Fibroblast of gingiva (primary cell): ENCODE data around the gene PM20D1.
"Not testable (repeated sequence)": the region's sequence is repeated elsewhere in the genome, so short reads cannot be mapped to it uniquely, and the experiment has no call there.

Experiments
- DNase-seq: peaks from one replicate; pipeline ENCODE4 v3.0.0-alpha.2; 2011; ENCODE audit warnings: low read depth

PM20D1 gene

DNA sequence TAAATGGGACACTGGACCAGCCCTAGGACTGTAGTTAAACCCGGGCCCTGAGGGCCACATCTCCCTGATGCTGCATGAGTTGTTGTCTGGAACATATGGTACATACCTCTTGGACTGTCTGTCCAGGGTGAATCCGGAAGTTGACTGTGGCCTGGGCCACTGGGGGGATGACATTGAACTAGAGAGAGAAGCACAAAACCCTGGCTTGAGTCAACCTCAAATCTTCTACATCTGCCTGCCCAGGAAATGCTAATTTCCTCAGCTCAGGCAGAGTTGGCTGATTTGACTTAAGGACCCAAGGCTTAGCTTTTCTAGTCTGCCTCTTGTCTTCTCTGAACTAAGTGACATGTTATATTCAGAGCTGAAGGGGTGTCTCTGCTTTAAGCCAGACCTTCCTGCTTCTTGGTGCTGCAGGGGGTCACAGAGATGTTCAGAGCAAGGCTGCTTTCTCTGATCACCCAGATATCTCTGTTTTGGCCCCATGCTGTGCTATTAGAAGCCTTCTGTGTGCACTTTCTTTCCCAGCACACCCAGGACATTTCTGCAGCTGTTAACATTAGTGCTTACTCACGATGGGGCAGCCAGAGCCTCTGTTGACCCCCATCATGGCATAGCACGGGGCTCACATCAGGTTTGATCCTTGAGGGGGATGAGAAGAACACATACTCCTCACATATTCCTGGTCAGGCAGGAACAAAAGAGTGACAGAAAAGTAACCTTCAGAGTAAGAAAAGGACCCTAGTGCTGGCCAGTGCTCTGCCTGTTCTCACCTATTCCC is 9.6 kb downstream of the PM20D1 start:
- DNase-seq, result no peak

DNA sequence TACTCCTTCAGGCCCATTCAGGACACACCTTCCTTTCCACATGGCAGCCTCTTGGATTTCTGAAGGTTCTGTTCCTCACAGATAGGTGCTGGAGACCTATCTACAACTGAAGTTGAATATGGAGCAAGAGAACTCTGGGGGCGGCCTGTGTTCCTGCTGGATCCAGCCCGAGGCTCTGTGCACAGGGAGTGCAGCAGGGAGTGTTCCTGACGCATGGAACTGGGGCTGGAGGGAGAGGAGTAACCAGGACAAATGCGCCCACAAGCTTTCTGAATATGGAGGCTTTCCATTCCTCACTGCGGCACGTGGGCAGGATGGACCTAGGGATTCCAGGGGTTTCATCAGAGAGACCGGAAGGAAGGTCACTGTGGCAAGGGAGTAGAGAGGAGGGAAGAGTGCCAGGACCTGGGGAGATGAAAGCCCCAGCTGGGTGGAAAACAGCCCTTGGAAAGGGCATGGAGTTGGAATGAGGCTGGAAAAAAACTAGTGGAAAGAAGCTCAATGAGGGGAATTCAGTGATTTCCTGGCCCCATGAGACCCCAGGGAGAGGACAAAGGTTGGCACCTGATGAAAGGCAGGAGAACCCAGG is 12.5 kb downstream of the PM20D1 start:
- DNase-seq, result no peak

DNA sequence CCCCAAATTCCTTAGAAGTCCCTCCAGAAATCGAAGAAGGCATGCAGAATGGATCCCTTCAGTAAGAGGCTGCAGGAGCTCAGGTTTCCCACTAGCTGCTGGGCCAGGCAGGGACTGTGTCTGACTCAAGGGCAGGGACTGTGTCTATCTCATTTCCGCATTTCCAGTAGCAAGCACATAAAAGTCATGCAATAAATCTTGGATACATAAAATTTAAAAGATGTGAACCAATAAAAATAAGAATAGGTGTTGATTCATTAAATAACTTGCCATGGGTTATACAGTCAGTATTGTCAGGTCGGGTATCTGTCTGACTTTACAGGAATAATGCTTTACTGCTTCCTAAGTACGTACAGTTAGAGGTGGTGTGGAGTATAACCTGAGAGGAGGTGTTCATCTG is 15.2 kb downstream of the PM20D1 start:
- no peak for DNase-seq

DNA sequence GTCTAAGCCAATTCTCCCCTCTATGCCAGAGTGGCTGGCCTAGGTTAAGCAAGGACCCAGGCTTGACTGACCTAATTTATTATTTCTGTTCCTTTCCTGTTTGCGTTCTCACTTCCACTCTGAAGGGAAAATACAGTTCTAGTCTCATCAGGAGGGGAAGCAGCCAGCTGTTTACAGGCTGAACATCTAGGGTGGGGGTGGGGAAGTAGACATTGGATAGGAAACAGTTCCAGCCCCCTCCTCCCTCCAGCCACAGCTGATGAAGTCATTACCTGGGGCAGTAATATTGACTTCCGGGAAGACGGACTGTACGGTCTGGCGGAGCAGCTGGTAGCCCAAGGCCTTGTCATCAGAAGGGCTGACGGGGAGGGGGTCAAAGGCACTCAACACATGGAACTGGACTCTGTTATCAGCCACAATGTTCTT is 17.6 kb downstream of the PM20D1 start:
- DNase-seq, result no peak

DNA sequence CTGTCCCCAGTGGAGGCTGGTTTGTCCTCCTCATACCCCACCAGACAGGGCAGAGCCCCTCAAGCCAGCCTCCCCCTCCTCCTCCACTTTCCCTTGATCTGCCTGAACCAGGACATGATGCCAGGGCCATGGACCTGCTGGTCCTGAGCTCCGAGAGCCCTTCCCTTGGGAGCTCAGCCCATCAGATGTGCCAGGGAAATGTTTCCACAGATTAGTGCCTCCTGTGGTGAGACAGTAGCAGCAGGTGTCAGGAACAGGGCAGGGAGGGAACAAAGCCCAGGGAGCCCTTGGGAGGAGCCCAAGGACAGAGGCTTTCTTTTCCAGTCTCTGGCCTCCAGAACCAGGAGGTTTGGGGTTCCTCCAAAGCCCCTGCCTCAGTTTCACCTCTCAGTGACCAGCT is 22.3 kb downstream of the PM20D1 start:
- no peak for DNase-seq

DNA sequence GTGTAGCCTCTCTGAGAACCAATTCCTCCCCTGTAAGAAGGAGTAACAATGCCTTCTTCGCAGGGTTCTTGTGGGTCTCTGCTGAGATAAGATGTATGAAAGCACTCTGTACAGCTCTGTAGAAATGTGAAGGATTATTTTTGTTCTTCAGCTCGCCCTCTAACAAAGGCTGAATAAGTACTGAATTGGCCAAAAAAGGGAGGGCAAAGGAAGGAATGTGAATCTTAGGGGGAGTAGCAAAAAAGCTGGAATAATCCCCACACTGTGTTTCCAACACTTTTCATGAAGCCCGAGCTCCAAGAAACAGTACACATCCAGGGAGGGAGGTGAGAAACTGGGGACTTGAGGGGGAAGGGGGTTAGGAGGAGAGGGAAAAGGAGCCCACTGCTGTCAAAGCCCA is 22.9 kb downstream of the PM20D1 start:
- DNase-seq, result no peak

DNA sequence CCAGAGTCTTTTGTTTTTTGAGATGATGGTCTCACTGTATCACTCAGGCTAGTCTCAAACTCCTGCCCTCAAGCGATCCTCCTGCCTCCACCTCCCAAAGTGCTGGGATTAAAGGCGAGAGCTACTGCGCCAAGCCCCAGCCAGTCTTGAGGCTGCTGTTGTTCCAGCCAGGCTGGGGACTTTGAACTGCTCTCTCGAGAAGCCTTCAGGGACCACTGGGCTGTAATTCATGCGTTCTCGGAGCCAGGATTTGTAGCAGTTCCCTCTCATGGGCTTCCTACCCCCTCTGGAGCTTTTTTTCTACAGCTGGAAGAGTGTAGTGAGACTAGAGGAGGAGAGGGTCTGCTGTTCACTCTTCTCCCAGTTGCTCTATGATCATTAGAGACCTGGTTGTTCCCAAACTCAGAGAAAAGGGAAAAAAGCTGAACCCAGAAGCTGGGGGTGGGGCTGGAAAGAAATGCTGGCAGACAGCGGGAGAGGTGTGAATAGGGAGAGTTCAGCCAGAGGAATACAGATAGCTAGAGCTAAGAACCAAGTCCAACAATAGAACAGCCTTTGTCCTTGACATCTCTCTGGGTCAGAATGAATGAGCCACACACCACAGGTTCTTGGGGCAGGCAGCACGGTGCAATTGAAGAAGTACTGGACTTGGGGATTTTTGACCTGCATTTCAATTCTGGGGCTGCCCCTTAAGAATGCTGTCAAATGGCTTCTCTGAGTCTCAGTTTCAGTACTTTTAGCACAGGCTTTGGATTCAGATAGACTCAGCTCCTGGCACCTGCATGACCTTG is 23.7 kb downstream of the PM20D1 start:
- DNase-seq, result no peak

DNA sequence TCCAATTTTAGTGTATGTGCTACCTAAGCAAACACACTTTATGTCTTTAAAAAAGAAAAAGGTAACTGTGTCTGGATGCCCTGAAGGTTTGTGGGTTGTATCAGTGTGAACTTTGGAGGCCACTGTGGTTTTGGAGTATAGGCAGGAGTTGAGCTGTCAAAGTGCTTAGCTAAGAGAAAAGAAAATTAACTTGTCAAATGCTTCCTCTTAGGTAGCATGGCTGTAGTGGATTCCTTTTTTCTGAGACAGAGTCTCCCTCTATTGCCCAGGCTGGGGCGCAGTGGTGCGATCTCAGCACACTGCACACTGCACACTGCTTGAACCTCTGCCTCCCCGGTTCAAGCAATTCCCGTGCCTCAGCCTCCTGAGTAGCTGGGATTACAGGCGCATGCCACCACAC is 25.8 kb downstream of the PM20D1 start:
- DNase-seq, result no peak

DNA sequence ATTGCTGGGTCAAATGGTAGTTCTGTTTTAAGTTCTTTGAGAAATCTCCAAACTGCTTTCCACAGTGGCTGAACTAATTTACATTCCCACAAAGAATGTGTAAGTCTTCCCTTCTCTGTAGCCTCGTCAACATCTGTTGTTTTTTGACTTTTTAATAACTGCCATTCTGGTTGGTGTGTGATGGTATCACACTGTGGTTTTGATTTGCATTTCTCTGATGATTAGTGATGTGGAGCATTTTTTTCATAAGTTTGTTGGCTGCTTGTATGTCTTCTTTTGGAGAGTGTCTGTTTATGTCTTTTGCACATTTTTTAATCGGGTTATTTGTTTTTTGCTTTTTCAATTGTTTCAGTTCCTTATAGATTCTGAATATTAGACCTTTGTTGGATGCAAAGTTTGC is 26.7 kb downstream of the PM20D1 start:
- not testable (repeated sequence) for DNase-seq

DNA sequence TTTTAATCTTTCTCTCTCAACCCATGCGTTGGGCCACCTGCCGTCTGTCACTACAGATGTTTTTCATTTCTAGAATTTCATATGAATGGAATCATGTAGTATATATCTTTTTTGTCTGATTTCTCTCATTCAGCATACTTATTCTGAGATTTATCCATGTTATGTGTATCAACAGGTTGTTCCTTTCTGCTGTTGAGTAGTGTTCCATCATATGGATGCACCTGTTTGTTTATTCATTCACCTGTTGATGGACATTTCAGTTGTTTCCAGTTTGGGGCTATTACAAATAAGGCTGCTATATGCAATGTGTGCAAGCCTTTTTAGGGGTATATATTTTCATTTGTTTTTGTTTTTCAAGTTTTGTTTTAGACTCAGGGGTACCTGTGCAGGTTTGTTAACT is 27.5 kb downstream of the PM20D1 start:
- no peak for DNase-seq

DNA sequence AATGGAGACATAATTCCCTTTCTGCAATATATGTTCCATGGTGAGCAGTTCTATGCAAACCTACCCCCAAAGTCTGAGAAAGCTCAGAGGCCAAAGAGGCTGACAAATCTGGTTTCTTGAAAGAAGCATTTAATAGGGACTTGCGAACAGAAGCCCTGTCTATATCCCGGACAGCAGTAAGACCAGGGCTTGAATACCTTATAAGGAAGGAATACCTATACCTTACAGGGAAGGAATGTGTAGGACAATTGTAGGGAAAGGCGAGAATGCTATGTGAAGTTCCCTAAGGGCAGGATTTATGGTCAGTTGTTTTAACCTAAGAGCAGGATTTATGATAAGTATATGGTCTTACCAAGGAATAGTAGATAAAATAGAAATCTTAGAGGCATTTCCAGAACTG is 31.9 kb downstream of the PM20D1 start:
- DNase-seq, result no peak

DNA sequence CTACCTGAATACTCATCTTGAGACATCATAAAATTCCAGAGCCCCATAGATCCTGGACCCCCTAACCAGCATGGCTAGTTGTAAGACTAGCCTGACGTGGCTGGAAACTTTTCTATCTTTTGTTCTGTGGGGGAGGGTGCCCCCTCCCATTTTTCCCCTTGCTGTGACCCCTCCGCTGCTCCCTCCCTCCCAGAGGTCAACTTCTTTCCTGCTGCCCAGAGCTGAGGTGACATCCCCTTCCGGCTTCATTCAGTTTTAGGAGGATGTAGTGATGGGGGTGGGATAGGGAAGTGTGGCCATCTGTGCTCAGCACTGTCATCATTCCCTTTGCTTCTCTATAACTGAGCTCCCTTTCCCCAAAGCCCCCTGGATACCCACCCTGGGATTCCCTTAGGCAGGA is 32.6 kb downstream of the PM20D1 start:
- no peak for DNase-seq

DNA sequence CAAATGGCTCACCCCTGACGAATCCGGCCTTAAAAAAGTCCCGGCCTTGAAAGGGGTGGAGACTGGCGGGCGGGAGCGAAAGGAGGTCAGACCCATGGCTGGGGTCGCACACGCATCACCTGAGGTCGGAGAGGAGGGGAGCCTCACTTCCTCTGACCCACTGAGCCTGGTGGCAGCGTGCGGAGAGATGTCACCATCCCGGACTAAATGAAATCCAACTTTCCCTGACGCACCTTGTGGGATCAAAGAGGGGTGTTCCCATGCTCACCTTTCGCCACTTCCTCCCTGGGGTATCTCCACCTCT is 36.2 kb downstream of the PM20D1 start:
- DNase-seq, result no peak

DNA sequence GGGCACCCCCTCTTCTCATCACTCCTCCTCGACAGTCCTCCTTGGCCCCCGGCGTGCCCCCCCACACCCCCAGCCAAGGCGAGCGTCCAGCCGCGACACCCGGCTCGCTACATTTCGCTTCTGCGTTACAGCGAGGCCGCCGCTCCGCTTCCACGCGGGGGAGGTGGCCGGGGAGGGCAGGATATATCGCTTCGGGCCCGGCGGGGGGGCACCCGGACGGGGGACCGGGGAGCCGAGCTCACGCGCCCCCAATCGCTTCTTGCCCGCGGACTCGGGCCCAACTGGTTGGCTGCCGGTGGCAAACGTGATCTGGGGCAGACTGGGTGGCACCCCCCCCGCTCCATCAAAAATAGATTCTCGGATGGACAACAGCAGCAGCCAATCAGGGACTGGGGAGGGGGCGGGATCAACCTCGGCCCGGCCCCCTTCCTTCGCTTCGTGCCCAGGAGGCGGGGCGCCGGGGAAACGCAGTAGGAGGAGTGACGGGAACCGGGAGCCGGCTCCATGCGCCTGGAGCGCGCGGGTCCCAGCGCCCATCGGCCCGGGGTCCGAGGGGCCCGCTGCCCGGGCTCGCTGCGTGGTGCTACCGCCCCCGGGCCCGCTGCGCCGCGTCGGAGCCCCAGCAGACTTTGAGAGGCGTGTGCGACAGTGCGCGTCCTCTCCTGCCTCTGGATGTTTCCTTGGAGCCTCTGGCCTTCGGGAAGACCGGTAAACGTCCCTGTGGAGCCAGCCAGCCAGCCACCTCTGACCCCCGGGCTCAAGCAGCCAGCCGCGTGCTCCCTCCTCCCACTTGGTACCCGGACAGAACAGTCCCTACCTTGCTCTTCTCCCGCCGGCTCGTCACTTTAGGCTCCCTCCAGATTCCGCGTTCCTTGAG is 36.8 kb downstream of the PM20D1 start, which contains the start of gene SLC41A1:
SLC41A1 (minus strand) TSS at position 321 of the 877 bp plus-strand sequence. CDS start 2,757 bp downstream, outside the sequence.
- DNase-seq, result peak; percentile 93

DNA sequence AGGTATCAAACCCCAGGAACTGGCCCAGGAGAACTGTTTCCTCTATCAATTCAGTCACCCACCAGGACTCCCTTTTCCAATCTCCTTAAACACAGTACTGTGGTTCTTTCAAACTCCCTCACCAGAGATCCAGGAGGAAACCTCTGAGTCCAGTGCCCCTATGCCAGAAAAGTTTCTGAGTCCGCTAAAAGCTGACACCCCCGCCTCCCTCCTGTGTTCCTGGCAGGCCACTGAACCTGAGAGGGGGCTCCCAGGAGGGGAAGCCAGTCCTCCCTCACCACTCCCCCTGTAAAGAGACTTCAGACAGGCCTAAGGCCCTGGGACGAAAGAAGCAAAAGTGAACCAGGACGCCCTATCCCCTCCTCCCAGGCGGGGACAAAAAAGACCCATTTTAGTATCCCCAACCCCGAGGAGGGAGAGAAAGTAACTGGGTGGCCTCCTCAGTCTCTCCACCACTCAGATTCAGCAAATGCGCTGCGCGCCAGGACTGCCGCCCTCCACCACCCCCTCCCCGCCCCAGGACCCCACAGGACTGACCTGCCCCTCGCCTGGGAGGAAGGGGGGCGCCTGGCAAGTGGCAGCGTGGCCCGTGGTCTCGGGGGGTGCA is 37.6 kb downstream of the PM20D1 start:
- DNase-seq, result peak; percentile 5

DNA sequence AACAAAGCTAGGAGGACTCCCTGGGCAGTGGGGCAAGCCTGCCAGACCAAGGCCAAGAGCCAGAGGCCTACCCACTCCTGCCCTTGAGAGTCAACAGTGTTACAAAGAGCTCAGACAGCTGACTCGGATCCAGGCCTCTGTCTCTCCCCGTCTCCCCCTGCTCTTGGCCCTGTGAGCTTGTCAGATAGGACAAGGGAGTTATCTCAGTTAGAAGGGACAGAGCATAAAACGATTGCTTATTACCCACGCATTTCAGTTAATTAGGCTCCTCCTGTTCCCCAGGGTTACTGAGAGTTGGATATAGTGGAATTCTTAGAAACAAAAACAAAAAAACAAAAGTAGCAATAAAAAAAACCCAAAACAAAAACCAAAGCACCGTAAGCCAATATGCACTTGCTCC is 38.3 kb downstream of the PM20D1 start:
- peak; percentile 21 for DNase-seq

DNA sequence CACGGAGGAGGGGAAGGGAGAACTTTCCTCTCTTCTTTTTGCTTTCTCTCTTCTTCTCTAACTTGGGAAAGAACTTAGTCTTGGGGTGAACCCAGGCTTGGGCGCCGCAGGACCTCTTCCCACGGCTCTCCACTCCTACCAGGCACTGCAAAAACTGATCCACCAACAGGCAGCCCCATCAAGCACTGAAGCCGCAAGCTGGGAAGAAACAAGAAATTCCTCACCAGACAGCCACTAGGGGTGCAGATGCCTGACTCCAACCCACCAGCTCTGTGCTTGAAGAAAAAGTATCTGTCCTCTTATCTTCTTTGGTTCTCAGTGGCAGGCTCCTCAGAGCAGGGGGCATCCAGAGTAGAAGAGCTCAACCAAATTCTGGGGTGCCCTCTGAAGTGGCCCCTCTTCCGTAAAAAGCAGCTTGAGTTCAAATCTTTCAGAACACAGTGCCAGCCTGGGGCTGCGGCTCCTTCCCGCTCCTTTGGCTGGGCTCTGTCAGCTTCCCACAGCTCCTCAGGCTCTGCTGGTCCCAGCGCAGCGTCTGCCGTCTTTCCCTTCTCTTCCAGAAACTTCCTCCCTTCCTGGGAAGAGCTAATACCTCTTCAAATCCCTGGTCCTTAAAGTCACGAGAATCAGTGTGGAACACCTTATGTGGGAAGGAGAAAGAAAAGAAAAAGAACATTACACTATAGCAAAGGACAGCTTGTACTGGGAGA is 39.3 kb downstream of the PM20D1 start:
- DNase-seq, result no peak

DNA sequence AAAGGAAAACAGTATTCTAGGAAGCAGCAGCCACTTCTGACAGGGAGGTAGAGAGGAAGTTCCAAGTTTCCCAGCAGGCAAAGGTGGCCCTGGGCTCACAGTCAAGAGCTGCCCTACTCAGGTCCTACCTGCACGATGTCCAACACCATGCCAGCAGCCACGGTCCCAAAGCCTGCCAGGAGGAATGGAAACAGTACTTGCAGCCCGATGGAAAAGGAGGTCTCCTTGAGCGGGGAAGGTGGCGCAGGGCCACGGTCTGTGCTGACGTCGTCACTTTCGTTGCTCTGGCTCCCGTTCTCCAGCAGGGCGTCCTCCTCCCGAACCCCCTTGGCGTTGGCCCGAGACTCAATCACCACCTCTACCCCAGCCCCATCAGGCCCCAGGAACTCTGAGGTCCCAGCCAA is 40.0 kb downstream of the PM20D1 start:
- no peak for DNase-seq

DNA sequence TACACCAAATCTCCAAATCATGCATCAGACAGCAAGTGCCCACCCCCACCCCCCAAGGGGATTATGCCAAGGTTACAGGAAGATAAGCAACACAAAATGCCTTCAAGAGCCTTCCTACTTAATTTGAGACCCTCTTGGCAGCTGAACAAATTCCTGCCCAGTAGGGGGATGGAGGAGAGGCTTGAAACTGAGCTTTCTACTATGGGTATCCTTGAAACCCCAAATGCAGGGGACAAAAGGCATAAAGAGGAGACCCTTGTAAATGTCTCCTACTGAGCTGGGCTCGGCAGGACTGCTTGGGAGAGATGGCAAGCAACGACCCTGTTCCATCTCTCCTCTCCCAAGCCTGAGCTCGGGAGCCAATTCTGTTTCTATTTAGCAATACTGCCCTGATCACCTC is 40.5 kb downstream of the PM20D1 start:
- DNase-seq, result no peak

DNA sequence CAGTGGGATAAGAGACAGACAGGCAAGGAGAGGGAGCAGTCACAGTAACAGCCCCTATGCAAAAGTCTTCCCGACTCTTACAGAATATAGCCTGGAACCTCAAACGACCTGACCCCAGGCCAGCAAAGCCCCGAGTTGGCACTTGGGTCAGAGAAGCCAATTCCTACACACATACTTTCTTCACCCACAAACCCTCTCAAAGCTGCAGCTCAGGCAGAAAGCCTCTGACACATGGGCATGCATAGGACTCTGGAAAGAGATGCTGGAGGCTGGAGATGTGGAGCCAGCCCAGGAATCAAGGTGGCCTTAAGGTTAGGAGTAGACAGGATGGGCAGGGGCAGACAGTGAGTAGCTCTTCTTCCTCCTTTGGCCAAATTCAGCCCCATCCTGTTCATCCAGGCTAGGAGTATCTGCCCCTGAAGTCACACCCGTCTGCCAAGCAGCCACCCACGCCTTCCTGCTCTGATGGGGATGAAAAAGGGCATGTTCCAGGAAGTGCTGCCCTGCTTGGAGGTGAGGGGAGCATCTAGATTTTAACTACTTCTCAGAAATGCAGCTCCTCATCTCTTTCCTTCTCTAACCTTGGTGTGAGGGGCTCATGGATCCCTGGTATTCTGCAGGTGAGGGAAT is 44.7 kb downstream of the PM20D1 start:
- DNase-seq, result no peak

DNA sequence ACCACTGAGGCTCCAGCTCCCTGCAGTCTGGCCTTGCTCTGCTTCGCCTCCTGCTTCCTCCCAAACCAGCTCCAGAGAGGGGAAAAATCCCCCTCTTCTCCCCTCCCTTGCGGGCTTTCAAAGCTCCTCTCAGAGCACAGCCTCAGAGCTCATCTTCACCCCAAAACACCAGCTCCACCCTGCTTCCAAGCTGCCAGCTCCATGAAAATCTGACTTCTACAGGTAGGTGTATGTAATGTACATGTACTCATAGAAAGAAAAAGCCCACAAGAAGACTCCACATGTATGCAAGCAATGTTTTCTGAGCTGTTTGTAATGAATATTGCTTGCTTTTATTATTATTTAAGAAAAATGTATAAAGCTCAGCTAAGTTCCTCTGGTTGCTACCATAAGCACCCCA is 45.3 kb downstream of the PM20D1 start:
- DNase-seq, result no peak
